Measurements from ENCODE around the gene CSNK1D. TPM values are rescaled to one million over a fixed set of nuclear protein-coding genes. Genes with fewer than 3 reads are reported as not detected.

CSNK1D gene
- polyA plus RNA-seq, 1 donor from 2014 or later, result 29.9 TPM

- Histone ChIP-seq H3K27ac (ENCODE audit: low read length) (no peak overlapping the region), H3K9me3 (ENCODE audit: low read length) (no peaks in the 10 kb centered on the region), H3K9me2 (ENCODE audit: insufficient read depth, low read length) (no peaks in the 10 kb centered on the region), H3K79me2 (replicated peaks; ENCODE audit: insufficient read depth, low read length) (no peaks in the 10 kb centered on the region), H3K9ac (ENCODE audit: low read length) (no peak overlapping the region), H3F3A (ENCODE audit: insufficient read depth, low read length, poor library complexity, severe bottlenecking) (no peaks in the 10 kb centered on the region), H3K27me3 (ENCODE audit: insufficient read depth, low read depth, low read length) (peaks cover 45% of the 10 kb centered on the region), H4K20me1 (ENCODE audit: insufficient read depth) (no peaks in the 10 kb centered on the region), H2AFZ (ENCODE audit: low read depth, low read length) (no peak overlapping the region), H3K4me3 (ENCODE audit: low read length) (no peak overlapping the region), H3K36me3 (ENCODE audit: insufficient read depth, low read length) (no peaks in the 10 kb centered on the region), H3K4me2 (ENCODE audit: low read length) (no peak overlapping the region)
- TF ChIP-seq EZH2 (IDR thresholded peaks at IDR 0.05; ENCODE audit: borderline replicate concordance, insufficient read depth, low read length, poor library complexity, severe bottlenecking) (no peak), POLR2AphosphoS5 (IDR thresholded peaks at IDR 0.05) (no peak), CTCF (IDR thresholded peaks at IDR 0.05; ENCODE audit: poor library complexity, severe bottlenecking) (no peak), REST (IDR thresholded peaks at IDR 0.05; ENCODE audit: borderline replicate concordance) (no peak), SMC3 (conservative IDR thresholded peaks at IDR 0.05; ENCODE audit: poor library complexity) (no peak), TAF1 (IDR thresholded peaks at IDR 0.05; ENCODE audit: low read depth) (no peak), RAD21 (conservative IDR thresholded peaks at IDR 0.05) (no peak), EP300 (conservative IDR thresholded peaks at IDR 0.05; ENCODE audit: poor library complexity, severe bottlenecking) (no peak), MXI1 (conservative IDR thresholded peaks at IDR 0.05; ENCODE audit: poor library complexity, severe bottlenecking) (no peak)
These were observed 42.7 kb downstream of the CSNK1D start for GRCh38 chr17:82230609-82231311.

GRCh38 chr17:82229698-82230608 is 43.5 kb downstream of the CSNK1D start:
- Histone ChIP-seq H3F3A (ENCODE audit: insufficient read depth, low read length, poor library complexity, severe bottlenecking) (no peaks in the 10 kb centered on the region), H3K4me2 (ENCODE audit: low read length) (no peak overlapping the region), H3K9ac (ENCODE audit: low read length) (no peak overlapping the region), H3K27ac (ENCODE audit: low read length) (no peak overlapping the region), H3K4me3 (ENCODE audit: low read length) (no peak overlapping the region), H3K9me2 (ENCODE audit: insufficient read depth, low read length) (no peaks in the 10 kb centered on the region), H3K9me3 (ENCODE audit: low read length) (no peaks in the 10 kb centered on the region), H3K36me3 (ENCODE audit: insufficient read depth, low read length) (no peaks in the 10 kb centered on the region), H4K20me1 (ENCODE audit: insufficient read depth) (no peaks in the 10 kb centered on the region), H2AFZ (ENCODE audit: low read depth, low read length) (no peak overlapping the region), H3K79me2 (replicated peaks; ENCODE audit: insufficient read depth, low read length) (no peaks in the 10 kb centered on the region), H3K27me3 (ENCODE audit: insufficient read depth, low read depth, low read length) (peaks cover 45% of the 10 kb centered on the region)
- TF ChIP-seq REST (IDR thresholded peaks at IDR 0.05; ENCODE audit: borderline replicate concordance), result no peak
- TF ChIP-seq POLR2AphosphoS5 (IDR thresholded peaks at IDR 0.05), result no peak
- no peak for TF ChIP-seq TAF1 (IDR thresholded peaks at IDR 0.05; ENCODE audit: low read depth)
- TF ChIP-seq CTCF (IDR thresholded peaks at IDR 0.05; ENCODE audit: poor library complexity, severe bottlenecking), result no peak
- no peak for TF ChIP-seq RAD21 (conservative IDR thresholded peaks at IDR 0.05)

Measured in neural cell (in vitro differentiated cells).